ENCODE results near the gene MMAA.
"Not testable (repeated sequence)": the region's sequence is repeated elsewhere in the genome, so short reads cannot be mapped to it uniquely, and the experiment has no call there.

The MMAA gene

GRCh38 chr4:145625677-145626622 is 6.8 kb downstream of the MMAA start:
- in situ Hi-C loops (cut with HindIII; ENCODE audit: low sequenced_read_pairs), result no loop called here

DNA sequence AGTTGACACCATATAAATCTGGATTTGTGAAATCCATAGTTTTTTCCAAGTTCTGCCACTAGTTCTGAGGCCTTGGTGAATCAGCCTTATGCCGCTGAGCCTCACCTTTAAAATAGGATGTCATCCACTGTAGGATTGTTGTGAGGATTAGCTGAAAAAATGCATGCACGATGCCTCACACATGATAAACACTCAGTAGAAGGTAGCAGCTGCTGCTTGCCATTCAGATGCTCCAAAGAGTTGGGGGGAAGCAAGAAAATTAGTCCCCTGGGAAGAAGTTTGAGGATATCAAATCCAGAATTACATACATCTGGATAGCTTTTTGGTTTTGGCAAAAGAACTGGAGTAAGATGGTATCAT is 7.4 kb downstream of the MMAA start:
- in situ Hi-C loops (cut with HindIII; ENCODE audit: low sequenced_read_pairs), result no loop called here

DNA sequence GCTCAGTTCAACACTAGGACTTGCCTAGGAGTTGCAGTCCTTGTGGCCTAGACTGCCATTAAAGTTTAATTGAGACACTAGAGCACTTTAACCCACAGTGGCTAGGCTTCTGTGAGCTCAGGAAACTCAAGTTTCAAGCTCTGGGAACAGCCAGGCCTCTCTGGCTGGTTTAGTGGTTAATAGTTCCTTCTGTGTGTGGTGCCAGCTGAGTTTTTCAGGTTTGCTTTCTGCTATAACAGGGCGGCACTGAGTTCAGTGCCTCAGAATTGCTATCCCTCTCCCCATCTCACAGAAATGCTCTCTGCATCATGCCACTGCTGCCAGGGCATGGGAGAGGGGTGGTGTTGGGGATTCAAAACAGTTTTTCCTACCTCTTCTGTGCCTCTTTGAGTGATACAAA is 15.9 kb downstream of the MMAA start:
- in situ Hi-C loops (cut with HindIII; ENCODE audit: low sequenced_read_pairs), result no loop called here

DNA sequence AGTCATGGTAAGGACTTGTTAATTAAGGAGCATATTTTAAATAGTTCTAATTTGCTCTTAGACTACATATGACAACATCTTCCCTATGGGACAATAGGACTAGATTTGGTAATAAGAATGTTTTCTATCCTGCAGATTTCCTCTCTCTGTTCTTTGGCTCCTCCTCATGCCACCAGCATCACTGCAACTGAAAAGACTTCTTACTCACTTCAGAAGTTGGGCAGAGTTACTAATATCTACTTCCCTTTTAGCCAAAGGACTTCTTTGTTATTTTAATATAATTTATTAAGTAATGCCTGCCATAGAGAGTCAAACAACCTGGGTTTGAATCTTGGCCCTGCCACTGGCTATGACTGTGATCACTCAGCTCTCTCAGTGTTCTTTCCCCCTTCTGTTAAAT is 16.4 kb downstream of the MMAA start:
- in situ Hi-C loops (cut with HindIII; ENCODE audit: low sequenced_read_pairs), result no loop called here

DNA sequence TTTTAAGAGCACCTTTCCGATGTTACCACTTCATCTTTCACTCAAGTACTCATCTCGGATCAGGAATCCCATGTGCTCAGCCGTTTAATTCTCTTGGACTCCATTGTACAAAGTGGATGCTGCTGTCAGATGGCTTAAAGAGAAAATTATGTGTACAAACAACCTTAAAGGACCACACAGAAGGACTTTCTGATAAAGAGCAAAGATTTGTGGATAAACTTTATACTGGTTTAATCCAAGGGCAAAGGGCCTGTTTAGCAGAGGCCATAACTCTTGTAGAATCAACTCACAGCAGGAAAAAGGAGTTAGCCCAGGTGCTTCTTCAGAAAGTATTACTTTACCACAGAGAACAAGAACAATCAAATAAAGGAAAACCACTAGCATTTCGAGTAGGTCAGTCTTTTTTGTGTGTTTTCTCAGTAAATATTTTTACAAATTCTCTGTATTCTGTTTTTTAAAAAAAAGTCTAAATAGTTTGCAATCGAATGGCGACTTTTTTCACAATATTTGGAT is 20.1 kb downstream of the MMAA start:
- in situ Hi-C loops (cut with HindIII; ENCODE audit: low sequenced_read_pairs), result no loop called here

DNA sequence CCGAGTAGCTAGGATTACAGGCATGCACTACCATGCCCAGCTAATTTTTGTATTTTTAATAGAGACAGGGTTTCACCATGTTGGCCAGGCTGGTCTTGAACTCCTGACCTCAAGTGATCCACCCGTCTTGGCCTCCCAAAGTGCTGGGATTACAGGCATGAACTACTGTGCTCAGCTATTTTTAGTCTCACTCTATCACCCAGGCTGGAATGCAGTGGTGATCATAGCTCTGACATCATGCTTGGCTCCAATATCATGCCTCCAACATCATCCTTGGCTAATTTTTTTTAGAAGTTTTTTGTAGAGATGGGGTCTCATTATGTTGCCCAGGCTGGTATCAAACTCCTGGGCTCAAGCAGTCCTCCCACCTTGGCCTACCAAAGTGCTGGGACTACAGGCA is 21.1 kb downstream of the MMAA start:
- in situ Hi-C loops (cut with HindIII; ENCODE audit: low sequenced_read_pairs), result not testable (repeated sequence)

DNA sequence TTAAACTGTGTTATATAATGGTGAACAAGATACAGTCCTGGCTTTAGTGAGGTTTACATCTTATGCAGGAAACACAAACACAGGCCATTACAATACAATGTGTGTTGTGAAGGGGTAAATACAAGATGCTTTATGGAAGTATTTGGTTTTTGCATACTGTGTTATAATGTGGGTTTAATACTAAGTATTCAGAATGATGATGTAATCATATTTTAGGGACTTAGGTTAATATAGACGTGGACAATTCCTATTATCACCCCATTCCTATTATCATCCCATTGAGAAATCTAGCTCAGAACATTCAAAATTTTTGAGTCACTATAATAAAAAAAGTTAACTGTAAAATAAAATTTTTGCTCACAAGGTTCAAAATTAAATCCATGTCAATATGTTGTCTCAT is 24.1 kb downstream of the MMAA start:
- in situ Hi-C loops (cut with HindIII; ENCODE audit: low sequenced_read_pairs), result no loop called here

GRCh38 chr4:145644699-145645098 is 25.5 kb downstream of the MMAA start:
- in situ Hi-C loops (cut with HindIII; ENCODE audit: low sequenced_read_pairs), result no loop called here

DNA sequence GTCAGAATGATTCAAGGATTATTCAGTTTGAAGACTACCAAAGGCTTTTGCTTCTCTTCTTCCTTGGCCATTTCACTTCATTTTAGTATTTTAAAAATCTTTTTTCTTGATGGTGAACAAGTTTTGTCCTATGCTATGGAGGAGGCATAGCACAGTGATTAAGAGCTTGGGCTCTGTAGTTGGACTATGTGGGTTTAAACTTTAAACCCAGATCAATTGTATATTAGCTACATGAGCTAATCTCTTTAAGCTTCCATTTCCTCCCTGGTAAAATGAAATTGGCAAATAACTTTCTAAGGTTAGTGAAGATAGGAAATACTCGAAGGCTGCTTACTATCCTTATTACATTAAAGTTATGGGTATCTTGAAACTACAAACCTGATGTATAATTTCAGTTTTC is 37.0 kb downstream of the MMAA start:
- in situ Hi-C loops (cut with HindIII; ENCODE audit: low sequenced_read_pairs), result no loop called here

- in situ Hi-C loops (cut with HindIII; ENCODE audit: low sequenced_read_pairs), result no loop called here
Measured at GRCh38 chr4:145660064-145660463, 40.9 kb downstream of the MMAA start.

DNA sequence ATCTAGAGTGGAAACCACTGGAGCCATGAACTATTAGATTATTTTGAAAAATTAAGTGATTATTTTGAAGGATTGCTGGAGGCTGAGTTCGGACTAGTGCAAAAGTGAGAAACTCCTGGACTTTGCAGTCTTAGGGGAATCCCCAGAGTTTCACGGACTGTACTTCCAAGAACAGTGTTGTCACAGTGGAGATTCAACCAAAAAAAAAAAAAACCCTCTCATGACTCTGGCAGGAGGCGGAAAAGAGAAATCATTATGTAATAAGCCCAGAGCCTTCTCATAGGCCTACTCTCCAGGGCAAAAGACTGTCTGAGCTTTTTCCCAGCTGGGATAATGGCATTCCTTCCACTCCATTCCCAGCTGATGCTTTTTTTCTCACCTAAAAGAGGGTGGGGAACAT is 44.0 kb downstream of the MMAA start:
- in situ Hi-C loops (cut with HindIII; ENCODE audit: low sequenced_read_pairs), result no loop called here

- in situ Hi-C loops (cut with HindIII; ENCODE audit: low sequenced_read_pairs), result no loop called here
Measured at GRCh38 chr4:145665773-145666172, 46.6 kb downstream of the MMAA start.

- in situ Hi-C loops (cut with HindIII; ENCODE audit: low sequenced_read_pairs), result no loop called here
Measured at GRCh38 chr4:145670422-145670821, 51.2 kb downstream of the MMAA start.

DNA sequence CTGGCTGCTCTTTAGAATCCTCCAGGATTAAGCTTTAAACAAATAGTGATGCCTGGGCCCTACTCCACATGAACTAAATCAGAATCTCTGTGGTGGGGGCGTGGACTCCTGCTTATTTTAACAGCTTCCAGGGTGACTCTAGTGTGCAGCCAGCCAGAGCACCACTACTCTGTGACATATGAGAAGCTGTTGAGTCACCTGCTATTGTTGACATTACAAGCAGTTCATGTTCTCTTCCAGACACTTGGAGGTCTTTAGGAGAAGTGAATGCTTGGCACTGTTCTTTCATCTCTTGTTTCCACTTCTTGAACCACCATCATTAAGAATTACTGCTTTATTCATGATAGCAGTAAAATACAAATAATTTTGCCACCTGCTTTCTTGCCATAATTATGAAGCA is 60.3 kb downstream of the MMAA start:
- in situ Hi-C loops (cut with HindIII; ENCODE audit: low sequenced_read_pairs), result no loop called here

DNA sequence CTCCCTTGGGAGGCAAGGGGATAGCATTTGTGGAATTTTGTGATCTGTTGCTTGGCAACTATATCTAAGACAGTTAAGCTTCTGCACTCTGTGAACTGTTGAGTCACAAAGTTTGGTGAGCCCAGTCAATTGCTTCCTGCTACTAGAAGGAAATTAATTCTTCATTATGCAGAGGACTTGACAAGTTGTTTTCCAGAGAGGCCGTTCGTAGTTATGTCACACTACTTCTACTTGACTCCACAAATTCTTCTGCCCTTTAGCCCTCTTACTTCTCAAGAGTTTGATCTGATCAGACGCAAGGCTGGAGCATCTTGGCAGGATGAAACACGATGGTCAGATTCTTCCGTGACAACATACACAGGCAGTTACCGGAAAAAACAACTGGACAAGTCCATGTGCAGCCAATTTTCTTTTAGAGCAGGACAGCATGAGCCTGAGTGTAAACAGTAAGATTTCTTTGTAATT is 60.8 kb downstream of the MMAA start, which contains the start of gene C4orf51:
Gene C4orf51 (plus strand): TSS at position 156 of the 465 bp plus-strand sequence. CDS start 58 bp downstream, at position 214.
- in situ Hi-C loops (cut with HindIII; ENCODE audit: low sequenced_read_pairs), result no loop called here

DNA sequence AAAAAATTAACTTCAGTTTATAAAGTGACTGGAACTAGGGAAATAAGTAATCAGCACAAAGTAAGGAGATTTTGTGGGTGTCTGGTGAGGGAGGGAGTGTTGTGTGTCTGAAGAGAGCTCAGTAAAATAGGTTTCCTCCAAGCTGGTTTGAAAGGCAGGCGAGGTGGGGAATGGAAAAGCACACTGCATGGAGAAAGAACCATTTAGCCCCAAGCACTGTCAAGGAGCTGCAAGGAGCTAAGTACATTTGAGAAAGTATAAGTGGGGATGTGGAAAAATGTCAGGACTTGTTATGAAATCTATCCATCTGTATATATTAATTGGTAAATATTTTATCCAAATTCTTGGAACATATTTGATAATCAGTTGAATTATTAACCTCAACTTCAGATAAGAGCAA is 61.7 kb downstream of the MMAA start:
- in situ Hi-C loops (cut with HindIII; ENCODE audit: low sequenced_read_pairs), result no loop called here

GRCh38 chr4:145681518-145681917 is 62.3 kb downstream of the MMAA start:
- in situ Hi-C loops (cut with HindIII; ENCODE audit: low sequenced_read_pairs), result no loop called here

DNA sequence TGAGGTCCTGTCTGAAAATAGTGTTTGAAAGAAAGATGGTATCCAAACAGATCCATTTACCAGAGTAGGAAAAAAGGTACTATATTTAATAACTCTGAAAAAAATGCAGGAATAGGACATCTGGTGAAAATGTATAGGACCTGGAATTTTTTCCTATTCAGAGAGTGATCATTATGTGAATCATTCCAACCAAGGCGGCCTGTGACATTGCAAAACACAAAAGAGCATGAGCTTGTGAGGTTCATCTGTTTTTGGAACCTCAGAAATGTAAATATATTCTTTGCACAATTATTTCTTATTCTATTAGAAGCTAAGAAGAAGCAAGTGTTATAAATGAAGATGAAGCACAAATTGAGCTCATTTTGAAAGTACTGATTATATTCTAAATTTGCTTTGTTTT is 62.8 kb downstream of the MMAA start:
- in situ Hi-C loops (cut with HindIII; ENCODE audit: low sequenced_read_pairs), result no loop called here

GRCh38 chr4:145686991-145687390 is 67.8 kb downstream of the MMAA start:
- in situ Hi-C loops (cut with HindIII; ENCODE audit: low sequenced_read_pairs), result no loop called here

DNA sequence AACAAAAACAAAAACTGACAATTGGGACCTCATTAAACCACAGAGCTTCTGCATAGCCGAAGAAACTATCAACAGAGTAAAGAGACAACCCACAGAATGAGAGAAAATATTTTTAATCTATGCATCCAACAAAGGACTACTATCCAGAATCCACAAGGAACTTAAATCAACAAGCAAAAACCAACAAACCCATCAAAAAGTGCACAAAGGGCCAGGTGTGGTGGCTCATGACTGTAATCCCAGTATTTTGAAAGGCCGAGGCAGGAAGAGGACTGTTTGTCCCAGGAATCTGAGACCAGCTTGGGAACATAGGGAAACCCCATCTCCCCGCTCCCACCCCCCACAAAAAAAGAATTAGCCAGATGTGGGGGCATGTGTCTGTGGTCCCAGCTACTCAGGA is 71.4 kb downstream of the MMAA start:
- in situ Hi-C loops (cut with HindIII; ENCODE audit: low sequenced_read_pairs), result no loop called here

DNA sequence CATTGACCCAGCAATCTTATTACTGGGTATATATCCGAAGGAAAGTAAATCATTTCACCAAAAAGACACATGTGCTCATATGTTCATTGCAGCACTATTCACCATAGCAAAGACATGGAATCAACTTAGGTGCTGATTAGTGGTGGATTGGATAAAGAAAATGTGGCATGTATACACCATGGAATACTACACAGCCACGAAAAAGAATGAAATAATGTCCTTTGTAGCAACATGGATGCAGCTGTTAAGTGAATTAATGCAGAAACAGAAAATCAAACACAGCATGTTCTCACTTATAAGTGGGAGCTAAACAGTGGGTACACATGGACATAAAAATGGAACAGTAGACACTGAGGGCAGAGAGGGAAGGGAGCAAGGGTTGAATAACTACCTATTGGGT is 72.2 kb downstream of the MMAA start:
- in situ Hi-C loops (cut with HindIII; ENCODE audit: low sequenced_read_pairs), result not testable (repeated sequence)

- in situ Hi-C loops (cut with HindIII; ENCODE audit: low sequenced_read_pairs), result no loop called here
Measured at GRCh38 chr4:145694929-145695328, 75.7 kb downstream of the MMAA start.

Data from DLD1 (cell line).